HG03354 (cell line): Measurements from ENCODE around the gene WSCD2.

Source experiments
- ATAC-seq: cut with Tn5 transposase; IDR thresholded peaks from one replicate; pipeline ENCODE4 v1.9.1; 2021; ENCODE audit warnings: mild to moderate bottlenecking; ENCODE audit not compliant: unreplicated experiment, poor library complexity, severe bottlenecking

Gene WSCD2

GRCh38 chr12:108182096-108182495 lies 53.0 kb downstream of the WSCD2 start:
- ATAC-seq = no peak

GRCh38 chr12:108185002-108185401 lies 55.9 kb downstream of the WSCD2 start:
- no peak for ATAC-seq

- ATAC-seq = no peak
Measured at GRCh38 chr12:108187831-108188230, 58.7 kb downstream of the WSCD2 start.

- no peak for ATAC-seq
Measured at GRCh38 chr12:108190529-108190928, 61.4 kb downstream of the WSCD2 start.

- no peak for ATAC-seq
Measured at GRCh38 chr12:108191086-108191485, 62.0 kb downstream of the WSCD2 start.

- ATAC-seq = no peak
Measured at GRCh38 chr12:108191938-108192337, 62.9 kb downstream of the WSCD2 start.

GRCh38 chr12:108193493-108193892 lies 64.4 kb downstream of the WSCD2 start:
- ATAC-seq = no peak

- ATAC-seq = no peak
Measured at GRCh38 chr12:108193917-108194316, 64.8 kb downstream of the WSCD2 start.

GRCh38 chr12:108194585-108194984 lies 65.5 kb downstream of the WSCD2 start:
- ATAC-seq = no peak

- ATAC-seq = no peak
Measured at GRCh38 chr12:108196319-108196718, 67.2 kb downstream of the WSCD2 start.

- ATAC-seq = no peak
Measured at GRCh38 chr12:108196921-108197320, 67.8 kb downstream of the WSCD2 start.

- ATAC-seq = no peak
Measured at GRCh38 chr12:108198043-108198442, 69.0 kb downstream of the WSCD2 start.

- no peak for ATAC-seq
Measured at GRCh38 chr12:108199106-108199505, 70.0 kb downstream of the WSCD2 start.

GRCh38 chr12:108201808-108202207 lies 72.7 kb downstream of the WSCD2 start:
- ATAC-seq = no peak

- ATAC-seq = no peak
Measured at GRCh38 chr12:108204117-108204987, 75.3 kb downstream of the WSCD2 start.

GRCh38 chr12:108205864-108206263 lies 76.8 kb downstream of the WSCD2 start:
- ATAC-seq = no peak

GRCh38 chr12:108207791-108208730 lies 79.0 kb downstream of the WSCD2 start:
- no peak for ATAC-seq

- no peak for ATAC-seq
Measured at GRCh38 chr12:108210001-108210400, 80.9 kb downstream of the WSCD2 start.

GRCh38 chr12:108211157-108211556 lies 82.1 kb downstream of the WSCD2 start:
- ATAC-seq = no peak

- ATAC-seq = no peak
Measured at GRCh38 chr12:108213871-108214445, 84.9 kb downstream of the WSCD2 start.
